GM12873 (cell line): ENCODE data around the gene KCNT1.

Experiments used
- CTCF ChIP-seq: IDR thresholded peaks from 2 replicates; pipeline ENCODE4 v1.5.1; 2012; ENCODE audit warnings: low read depth, mild to moderate bottlenecking, moderate library complexity, low read length, control low read depth; ENCODE audit not compliant: insufficient read depth; ENCODE audit errors: missing control alignments

Gene KCNT1

GRCh38 chr9:135783540-135784245 is 81.7 kb downstream of the KCNT1 start:
- TF ChIP-seq CTCF, result no peak

- TF ChIP-seq CTCF, result no peak
Observed at GRCh38 chr9:135785013-135785575, 83.1 kb downstream of the KCNT1 start.

- no peak for TF ChIP-seq CTCF
Observed at GRCh38 chr9:135786146-135786690, 84.2 kb downstream of the KCNT1 start.

GRCh38 chr9:135787317-135787716 is 85.3 kb downstream of the KCNT1 start:
- TF ChIP-seq CTCF, result no peak

- no peak for TF ChIP-seq CTCF
Observed at GRCh38 chr9:135787776-135788575, 86.0 kb downstream of the KCNT1 start.

GRCh38 chr9:135788576-135789300 is 86.8 kb downstream of the KCNT1 start:
- no peak for TF ChIP-seq CTCF
